ENCODE measurements around the gene PDE4DIP.
"Not testable (repeated sequence)": the region's sequence is repeated elsewhere in the genome, so short reads cannot be mapped to it uniquely, and the experiment has no call there.

The PDE4DIP gene

GRCh38 chr1:148844220-148844619, at the start of gene PDE4DIP:
Gene PDE4DIP (plus strand): TSS chr1:148844428. CDS start chr1:148844775, 347 bp downstream.
- DNase-seq (ENCODE audit: low read depth in 3 of 3) = peak; percentile 0 to 14 (median 2)

- DNase-seq (ENCODE audit: low read depth in 3 of 3) = not testable (repeated sequence)
Measured at GRCh38 chr1:148808268-148808928, 35.8 kb upstream of the PDE4DIP start.

GRCh38 chr1:148808929-148809283, 35.3 kb upstream of the PDE4DIP start:
- DNase-seq (ENCODE audit: low read depth in 3 of 3) = not testable (repeated sequence)

GRCh38 chr1:148822180-148822579, 22.0 kb upstream of the PDE4DIP start:
- DNase-seq (ENCODE audit: low read depth in 3 of 3) = not testable (repeated sequence)

GRCh38 chr1:148823822-148824221, 20.4 kb upstream of the PDE4DIP start:
- not testable (repeated sequence) for DNase-seq (ENCODE audit: low read depth in 3 of 3)

GRCh38 chr1:148825029-148825428, 19.2 kb upstream of the PDE4DIP start:
- DNase-seq (ENCODE audit: low read depth in 3 of 3) = not testable (repeated sequence)

- not testable (repeated sequence) for DNase-seq (ENCODE audit: low read depth in 3 of 3)
Measured at GRCh38 chr1:148828531-148828930, 15.7 kb upstream of the PDE4DIP start.

GRCh38 chr1:148828962-148829361, 15.3 kb upstream of the PDE4DIP start:
- DNase-seq (ENCODE audit: low read depth in 3 of 3) = not testable (repeated sequence)

- not testable (repeated sequence) for DNase-seq (ENCODE audit: low read depth in 3 of 3)
Measured at GRCh38 chr1:148829365-148829764, 14.9 kb upstream of the PDE4DIP start.

- DNase-seq (ENCODE audit: low read depth in 3 of 3) = not testable (repeated sequence)
Measured at GRCh38 chr1:148841262-148841661, 3.0 kb upstream of the PDE4DIP start.

- not testable (repeated sequence) for DNase-seq (ENCODE audit: low read depth in 3 of 3)
Measured at GRCh38 chr1:148844651-148845050, 423 bp downstream of the PDE4DIP start.

- DNase-seq (ENCODE audit: low read depth in 3 of 3) = not testable (repeated sequence)
Measured at GRCh38 chr1:148845068-148845467, 840 bp downstream of the PDE4DIP start.

GRCh38 chr1:148850347-148850746, 6.1 kb downstream of the PDE4DIP start:
- DNase-seq (ENCODE audit: low read depth in 3 of 3) = not testable (repeated sequence)

- DNase-seq (ENCODE audit: low read depth in 3 of 3) = not testable (repeated sequence)
Measured at GRCh38 chr1:148850840-148851239, 6.6 kb downstream of the PDE4DIP start.

- not testable (repeated sequence) for DNase-seq (ENCODE audit: low read depth in 3 of 3)
Measured at GRCh38 chr1:148851684-148852083, 7.5 kb downstream of the PDE4DIP start.

- DNase-seq (ENCODE audit: low read depth in 3 of 3) = not testable (repeated sequence)
Measured at GRCh38 chr1:148853363-148853762, 9.1 kb downstream of the PDE4DIP start.

- not testable (repeated sequence) for DNase-seq (ENCODE audit: low read depth in 3 of 3)
Measured at GRCh38 chr1:148854063-148854462, 9.8 kb downstream of the PDE4DIP start.

- DNase-seq (ENCODE audit: low read depth in 3 of 3) = not testable (repeated sequence)
Measured at GRCh38 chr1:148855367-148855766, 11.1 kb downstream of the PDE4DIP start.

GRCh38 chr1:148860049-148860448, 15.8 kb downstream of the PDE4DIP start:
- not testable (repeated sequence) for DNase-seq (ENCODE audit: low read depth in 3 of 3)

- DNase-seq (ENCODE audit: low read depth in 3 of 3) = not testable (repeated sequence)
Measured at GRCh38 chr1:148860579-148861259, 16.5 kb downstream of the PDE4DIP start.

GRCh38 chr1:148862590-148862989, 18.4 kb downstream of the PDE4DIP start:
- DNase-seq (ENCODE audit: low read depth in 3 of 3) = not testable (repeated sequence)

GRCh38 chr1:148868924-148869633, 24.9 kb downstream of the PDE4DIP start:
- DNase-seq (ENCODE audit: low read depth in 3 of 3) = not testable (repeated sequence)
